ENCODE measurements around the gene KCNJ3.

KCNJ3 gene

GRCh38 chr2:154837035-154837434, 138.5 kb downstream of the KCNJ3 start:
- no peak for TF ChIP-seq CTCF (IDR thresholded peaks at IDR 0.05; ENCODE audit: poor library complexity, severe bottlenecking)

GRCh38 chr2:154844513-154844912, 146.0 kb downstream of the KCNJ3 start:
- Histone ChIP-seq H3K9me3 (ENCODE audit: severe bottlenecking) (no peaks in the 10 kb centered on the region), H3K4me1 (ENCODE audit: insufficient read depth, poor library complexity, severe bottlenecking) (no peaks in the 10 kb centered on the region), H3K27ac (ENCODE audit: poor library complexity, severe bottlenecking) (no peak overlapping the region), H3K4me3 (ENCODE audit: severe bottlenecking) (no peak overlapping the region), H3K27me3 (ENCODE audit: insufficient read depth, poor library complexity, severe bottlenecking) (no peaks in the 10 kb centered on the region), H3K36me3 (ENCODE audit: low read depth) (no peaks in the 10 kb centered on the region)
- DNase-seq (ENCODE audit: low spot score): peak; percentile 25
- no peak for TF ChIP-seq CTCF (IDR thresholded peaks at IDR 0.05; ENCODE audit: poor library complexity, severe bottlenecking)
- ATAC-seq (ENCODE audit: low read depth): no peak

More at GRCh38 chr2:154837035-154837434, 138.5 kb downstream of the KCNJ3 start:
- no peaks in the 10 kb centered on the region for H3K36me3 ChIP-seq (ENCODE audit: low read depth)
- ATAC-seq (ENCODE audit: low read depth) (no peak), DNase-seq (ENCODE audit: low spot score) (no peak)
- H3K9me3 ChIP-seq (ENCODE audit: severe bottlenecking): no peaks in the 10 kb centered on the region
- H3K27ac ChIP-seq (ENCODE audit: poor library complexity, severe bottlenecking): no peak overlapping the region
- H3K27me3 ChIP-seq (ENCODE audit: insufficient read depth, poor library complexity, severe bottlenecking): no peaks in the 10 kb centered on the region
- no peak overlapping the region for H3K4me3 ChIP-seq (ENCODE audit: severe bottlenecking)
- no peaks in the 10 kb centered on the region for H3K4me1 ChIP-seq (ENCODE audit: insufficient read depth, poor library complexity, severe bottlenecking)

- no peak overlapping the region for H3K4me3 ChIP-seq (ENCODE audit: severe bottlenecking)
- H3K4me1 ChIP-seq (ENCODE audit: insufficient read depth, poor library complexity, severe bottlenecking): no peaks in the 10 kb centered on the region
- no peak for DNase-seq (ENCODE audit: low spot score)
- no peak for ATAC-seq (ENCODE audit: low read depth)
- H3K27ac ChIP-seq (ENCODE audit: poor library complexity, severe bottlenecking): no peak overlapping the region
- H3K36me3 ChIP-seq (ENCODE audit: low read depth): no peaks in the 10 kb centered on the region
- H3K27me3 ChIP-seq (ENCODE audit: insufficient read depth, poor library complexity, severe bottlenecking): no peaks in the 10 kb centered on the region
- no peaks in the 10 kb centered on the region for H3K9me3 ChIP-seq (ENCODE audit: severe bottlenecking)
- TF ChIP-seq CTCF (IDR thresholded peaks at IDR 0.05; ENCODE audit: poor library complexity, severe bottlenecking): no peak
Observed at GRCh38 chr2:154846842-154847241, 148.3 kb downstream of the KCNJ3 start.

- no peaks in the 10 kb centered on the region for H3K9me3 ChIP-seq (ENCODE audit: severe bottlenecking)
- TF ChIP-seq CTCF (IDR thresholded peaks at IDR 0.05; ENCODE audit: poor library complexity, severe bottlenecking): no peak
- no peak overlapping the region for H3K27ac ChIP-seq (ENCODE audit: poor library complexity, severe bottlenecking)
- no peaks in the 10 kb centered on the region for H3K27me3 ChIP-seq (ENCODE audit: insufficient read depth, poor library complexity, severe bottlenecking)
- no peak for ATAC-seq (ENCODE audit: low read depth)
- H3K4me1 ChIP-seq (ENCODE audit: insufficient read depth, poor library complexity, severe bottlenecking): no peaks in the 10 kb centered on the region
- H3K36me3 ChIP-seq (ENCODE audit: low read depth): no peaks in the 10 kb centered on the region
- no peak for DNase-seq (ENCODE audit: low spot score)
- no peak overlapping the region for H3K4me3 ChIP-seq (ENCODE audit: severe bottlenecking)
Observed at GRCh38 chr2:154849482-154849881, 151.0 kb downstream of the KCNJ3 start.

GRCh38 chr2:154850532-154850931, 152.0 kb downstream of the KCNJ3 start:
- no peak for ATAC-seq (ENCODE audit: low read depth)
- TF ChIP-seq CTCF (IDR thresholded peaks at IDR 0.05; ENCODE audit: poor library complexity, severe bottlenecking): no peak
- DNase-seq (ENCODE audit: low spot score): no peak

More at GRCh38 chr2:154850532-154850931, 152.0 kb downstream of the KCNJ3 start:
- H3K9me3 ChIP-seq (ENCODE audit: severe bottlenecking): no peaks in the 10 kb centered on the region
- H3K4me3 ChIP-seq (ENCODE audit: severe bottlenecking): no peak overlapping the region
- no peaks in the 10 kb centered on the region for H3K27me3 ChIP-seq (ENCODE audit: insufficient read depth, poor library complexity, severe bottlenecking)
- H3K27ac ChIP-seq (ENCODE audit: poor library complexity, severe bottlenecking): no peak overlapping the region
- H3K36me3 ChIP-seq (ENCODE audit: low read depth): no peaks in the 10 kb centered on the region
- no peaks in the 10 kb centered on the region for H3K4me1 ChIP-seq (ENCODE audit: insufficient read depth, poor library complexity, severe bottlenecking)

Measured in RWPE2 (cell line).